WTC11 (cell line): ENCODE measurements around the gene CUL2. TPM values are rescaled to one million over a fixed set of nuclear protein-coding genes. Genes with fewer than 3 reads are reported as not detected.
A peak's percentile ranks its signal among the peaks of the same experiment; 100 is the strongest.

ENCODE experiments used
- ATAC-seq: fragments of 200-7000 bp; cut with Tn5 transposase; 2 replicates; pipeline ENCODE4 v1.10.0; 2021; ENCODE audit warnings: mild to moderate bottlenecking, moderate library complexity
- CTCF ChIA-PET: fragments of 300-600 bp; sonication (Branson Sonifier 250); formaldehyde crosslinking; loops from one replicate; lab custom pipeline; 2021; ENCODE audit warnings: antibody characterized with exemption; lab: Charles Lee
- POLR2A ChIA-PET: fragments of 350-600 bp; sonication (Branson Sonifier 250); formaldehyde crosslinking; loops from one replicate; lab custom pipeline; 2021; ENCODE audit warnings: antibody characterized with exemption; lab: Charles Lee
- DNase-seq: peaks from one replicate; pipeline ENCODE4 v3.0.0; 2021; ENCODE audit warnings: low spot score
- H3K27ac Mint-ChIP-seq: 2 replicates; pipeline ENCODE4 v1.8.0; 2021; ENCODE audit warnings: mixed read lengths
- H3K27me3 Mint-ChIP-seq: 2 replicates; pipeline ENCODE4 v1.8.0; 2021; ENCODE audit warnings: low read depth, mild to moderate bottlenecking, moderate library complexity, mixed read lengths
- H3K36me3 Mint-ChIP-seq: 2 replicates; pipeline ENCODE4 v1.8.0; 2021; ENCODE audit warnings: mixed read lengths
- H3K4me1 Mint-ChIP-seq: 2 replicates; pipeline ENCODE4 v1.8.0; 2022; ENCODE audit warnings: mixed read lengths
- H3K4me3 Mint-ChIP-seq: 2 replicates; pipeline ENCODE4 v1.8.0; 2021; ENCODE audit warnings: mild to moderate bottlenecking, moderate library complexity, mixed read lengths
- H3K9me3 Mint-ChIP-seq: 2 replicates; pipeline ENCODE4 v1.8.0; 2021; ENCODE audit warnings: mixed read lengths
- ATF1 ChIP-seq: sonication (generic); formaldehyde crosslinking; IDR thresholded peaks from 2 replicates; pipeline ENCODE4 v1.8.1; 2023; ENCODE audit warnings: mild to moderate bottlenecking, moderate library complexity, missing genetic modification reagents
- ETV6 ChIP-seq: sonication (generic); formaldehyde crosslinking; IDR thresholded peaks from 2 replicates; pipeline ENCODE4 v1.8.1; 2022; ENCODE audit warnings: mild to moderate bottlenecking, missing genetic modification reagents
- GABPB1 ChIP-seq: sonication (generic); formaldehyde crosslinking; IDR thresholded peaks from 2 replicates; pipeline ENCODE4 v1.8.1; 2023; ENCODE audit warnings: mild to moderate bottlenecking, missing genetic modification reagents
- MXD4 ChIP-seq: fragments of 250-450 bp; sonication (Bioruptor Pico); IDR thresholded peaks from 2 replicates; pipeline ENCODE4 v1.8.0; 2021; ENCODE audit warnings: mild to moderate bottlenecking, moderate library complexity, borderline replicate concordance
- NR1H2 ChIP-seq: sonication (generic); formaldehyde crosslinking; IDR thresholded peaks from 2 replicates; pipeline ENCODE4 v1.9.0; 2021; ENCODE audit warnings: mild to moderate bottlenecking, moderate library complexity, missing genetic modification reagents
- SP1 ChIP-seq: sonication (generic); formaldehyde crosslinking; conservative IDR thresholded peaks from 2 replicates; pipeline ENCODE4 v1.8.1; 2022; ENCODE audit warnings: missing genetic modification reagents
- TP53 ChIP-seq: sonication (generic); formaldehyde crosslinking; IDR thresholded peaks from 2 replicates; pipeline ENCODE4 v1.8.1; 2023; ENCODE audit warnings: mild to moderate bottlenecking, missing genetic modification reagents
- ZNF138 ChIP-seq: sonication (generic); formaldehyde crosslinking; conservative IDR thresholded peaks from 2 replicates; pipeline ENCODE4 v1.8.1; 2022; ENCODE audit warnings: mild to moderate bottlenecking, moderate library complexity, missing genetic modification reagents
- ZNF317 ChIP-seq: sonication (generic); formaldehyde crosslinking; IDR thresholded peaks from 2 replicates; pipeline ENCODE4 v1.8.1; 2023; ENCODE audit warnings: low read depth, mild to moderate bottlenecking, moderate library complexity, missing genetic modification reagents, borderline replicate concordance
- ZNF423 ChIP-seq: fragments of 250-450 bp; sonication (Bioruptor Pico); IDR thresholded peaks from 2 replicates; pipeline ENCODE4 v2.1.2; 2022; ENCODE audit warnings: mild to moderate bottlenecking, moderate library complexity
- total RNA-seq: library from RNA; stranded (reverse); gene quantifications from 3 replicates; pipeline ENCODE4 v1.2.3, GENCODE V29; 2021
- TF ChIP-seq, protein P1 (sequence below): fragments of 200-600 bp; IDR thresholded peaks from 2 replicates; pipeline ENCODE4 v1.8.0; 2022; ENCODE audit warnings: antibody characterized with exemption
- TF ChIP-seq, protein P2 (sequence below): sonication (generic); formaldehyde crosslinking; IDR thresholded peaks from 2 replicates; pipeline ENCODE4 v1.8.1; 2023; ENCODE audit warnings: mild to moderate bottlenecking, missing genetic modification reagents, borderline replicate concordance
- TF ChIP-seq, protein P3 (sequence below): sonication (generic); formaldehyde crosslinking; conservative IDR thresholded peaks from 2 replicates; pipeline ENCODE4 v1.8.1; 2022; ENCODE audit warnings: mild to moderate bottlenecking, missing genetic modification reagents
- TF ChIP-seq, protein P4 (sequence below): sonication (generic); formaldehyde crosslinking; IDR thresholded peaks from 2 replicates; pipeline ENCODE4 v1.8.1; 2022; ENCODE audit warnings: mild to moderate bottlenecking, missing genetic modification reagents, moderate library complexity, borderline replicate concordance
- TF ChIP-seq, protein P5 (sequence below): sonication (generic); formaldehyde crosslinking; IDR thresholded peaks from 2 replicates; pipeline ENCODE4 v1.8.0; 2023; ENCODE audit warnings: missing genetic modification reagents
- TF ChIP-seq, protein P6 (sequence below): sonication (generic); formaldehyde crosslinking; IDR thresholded peaks from 2 replicates; pipeline ENCODE4 v1.8.0; 2022; ENCODE audit warnings: mild to moderate bottlenecking, missing genetic modification reagents

Gene CUL2
- total RNA-seq, 1 experiment from 2014 or later, result 38.3 TPM

DNA sequence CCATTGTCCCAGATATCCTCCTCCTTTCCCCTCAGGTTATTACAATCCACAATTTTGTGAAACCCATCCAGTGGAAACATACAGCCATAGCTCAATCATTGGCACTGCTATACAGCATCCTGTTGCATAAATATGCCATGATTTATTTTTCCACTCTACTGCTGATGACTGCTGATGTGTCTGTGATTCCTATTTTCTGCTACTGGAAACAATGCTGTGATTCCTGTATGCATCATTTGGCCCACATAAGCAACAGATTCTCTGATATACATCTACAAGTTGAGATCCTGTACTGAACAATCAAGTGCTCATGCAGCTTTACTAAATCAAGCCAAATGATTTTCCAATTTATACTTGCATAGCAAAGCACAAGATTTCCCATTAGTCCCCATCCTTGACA, 39.6 kb downstream of the CUL2 start:
- CTCF ChIA-PET, result no interaction called here
- H3K9me3 Mint-ChIP-seq, result no peaks in the 10 kb centered on the region
- ATAC-seq (no peak), DNase-seq (no peak)
- peak overlapping the region; percentile 29; the same call in 1 of the 2 replicates for H3K27ac Mint-ChIP-seq
- H3K4me3 Mint-ChIP-seq, result no peak overlapping the region
- H3K4me1 Mint-ChIP-seq, result no peaks in the 10 kb centered on the region
- H3K36me3 Mint-ChIP-seq, result peaks cover 33% of the 10 kb centered on the region
- TF ChIP-seq GABPB1 (CRISPR knock-in tag) (no peak), ATF1 (CRISPR knock-in tag) (no peak), NR1H2 (CRISPR knock-in tag) (no peak), SP1 (CRISPR knock-in tag) (no peak), MXD4 (no peak)
- TF ChIP-seq, protein P1, sequence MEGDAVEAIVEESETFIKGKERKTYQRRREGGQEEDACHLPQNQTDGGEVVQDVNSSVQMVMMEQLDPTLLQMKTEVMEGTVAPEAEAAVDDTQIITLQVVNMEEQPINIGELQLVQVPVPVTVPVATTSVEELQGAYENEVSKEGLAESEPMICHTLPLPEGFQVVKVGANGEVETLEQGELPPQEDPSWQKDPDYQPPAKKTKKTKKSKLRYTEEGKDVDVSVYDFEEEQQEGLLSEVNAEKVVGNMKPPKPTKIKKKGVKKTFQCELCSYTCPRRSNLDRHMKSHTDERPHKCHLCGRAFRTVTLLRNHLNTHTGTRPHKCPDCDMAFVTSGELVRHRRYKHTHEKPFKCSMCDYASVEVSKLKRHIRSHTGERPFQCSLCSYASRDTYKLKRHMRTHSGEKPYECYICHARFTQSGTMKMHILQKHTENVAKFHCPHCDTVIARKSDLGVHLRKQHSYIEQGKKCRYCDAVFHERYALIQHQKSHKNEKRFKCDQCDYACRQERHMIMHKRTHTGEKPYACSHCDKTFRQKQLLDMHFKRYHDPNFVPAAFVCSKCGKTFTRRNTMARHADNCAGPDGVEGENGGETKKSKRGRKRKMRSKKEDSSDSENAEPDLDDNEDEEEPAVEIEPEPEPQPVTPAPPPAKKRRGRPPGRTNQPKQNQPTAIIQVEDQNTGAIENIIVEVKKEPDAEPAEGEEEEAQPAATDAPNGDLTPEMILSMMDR, result no peak
- POLR2A ChIA-PET, result interaction anchor here (0.6 kb wide), 1 partner anchor 43 kb away, joined by 5 read pairs; no protein-coding TSS in a partner anchor
- no peaks in the 10 kb centered on the region for H3K27me3 Mint-ChIP-seq

DNA sequence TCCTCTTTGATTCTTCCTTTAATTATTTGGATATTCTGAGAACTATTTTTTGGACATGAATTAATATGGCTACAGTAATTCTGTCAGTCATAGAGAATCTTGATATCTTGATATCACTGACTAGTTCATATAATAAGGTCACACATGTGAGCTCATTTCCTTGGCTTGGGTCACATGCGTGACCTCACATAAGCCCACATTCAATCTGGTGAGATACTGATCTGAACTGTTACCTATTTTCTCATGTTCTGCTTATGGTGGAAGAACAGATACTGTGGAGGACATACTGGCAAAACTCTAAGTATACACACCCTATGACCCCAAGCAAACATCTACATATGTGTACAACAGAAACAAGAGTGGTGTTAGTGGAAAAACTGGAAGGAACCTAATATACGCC, 44.1 kb downstream of the CUL2 start:
- H3K27ac Mint-ChIP-seq, result no peak overlapping the region
- H3K4me1 Mint-ChIP-seq, result peaks cover 11% of the 10 kb centered on the region
- DNase-seq (no peak), ATAC-seq (no peak)
- CTCF ChIA-PET, result interaction anchor here (1.3 kb wide), 1 partner anchor 20 kb away, joined by 6 read pairs; no protein-coding TSS in a partner anchor
- H3K36me3 Mint-ChIP-seq, result peaks cover 39% of the 10 kb centered on the region
- POLR2A ChIA-PET, result no interaction called here
- no peaks in the 10 kb centered on the region for H3K9me3 Mint-ChIP-seq
- no peak overlapping the region for H3K4me3 Mint-ChIP-seq
- no peaks in the 10 kb centered on the region for H3K27me3 Mint-ChIP-seq
- TF ChIP-seq, protein P2, sequence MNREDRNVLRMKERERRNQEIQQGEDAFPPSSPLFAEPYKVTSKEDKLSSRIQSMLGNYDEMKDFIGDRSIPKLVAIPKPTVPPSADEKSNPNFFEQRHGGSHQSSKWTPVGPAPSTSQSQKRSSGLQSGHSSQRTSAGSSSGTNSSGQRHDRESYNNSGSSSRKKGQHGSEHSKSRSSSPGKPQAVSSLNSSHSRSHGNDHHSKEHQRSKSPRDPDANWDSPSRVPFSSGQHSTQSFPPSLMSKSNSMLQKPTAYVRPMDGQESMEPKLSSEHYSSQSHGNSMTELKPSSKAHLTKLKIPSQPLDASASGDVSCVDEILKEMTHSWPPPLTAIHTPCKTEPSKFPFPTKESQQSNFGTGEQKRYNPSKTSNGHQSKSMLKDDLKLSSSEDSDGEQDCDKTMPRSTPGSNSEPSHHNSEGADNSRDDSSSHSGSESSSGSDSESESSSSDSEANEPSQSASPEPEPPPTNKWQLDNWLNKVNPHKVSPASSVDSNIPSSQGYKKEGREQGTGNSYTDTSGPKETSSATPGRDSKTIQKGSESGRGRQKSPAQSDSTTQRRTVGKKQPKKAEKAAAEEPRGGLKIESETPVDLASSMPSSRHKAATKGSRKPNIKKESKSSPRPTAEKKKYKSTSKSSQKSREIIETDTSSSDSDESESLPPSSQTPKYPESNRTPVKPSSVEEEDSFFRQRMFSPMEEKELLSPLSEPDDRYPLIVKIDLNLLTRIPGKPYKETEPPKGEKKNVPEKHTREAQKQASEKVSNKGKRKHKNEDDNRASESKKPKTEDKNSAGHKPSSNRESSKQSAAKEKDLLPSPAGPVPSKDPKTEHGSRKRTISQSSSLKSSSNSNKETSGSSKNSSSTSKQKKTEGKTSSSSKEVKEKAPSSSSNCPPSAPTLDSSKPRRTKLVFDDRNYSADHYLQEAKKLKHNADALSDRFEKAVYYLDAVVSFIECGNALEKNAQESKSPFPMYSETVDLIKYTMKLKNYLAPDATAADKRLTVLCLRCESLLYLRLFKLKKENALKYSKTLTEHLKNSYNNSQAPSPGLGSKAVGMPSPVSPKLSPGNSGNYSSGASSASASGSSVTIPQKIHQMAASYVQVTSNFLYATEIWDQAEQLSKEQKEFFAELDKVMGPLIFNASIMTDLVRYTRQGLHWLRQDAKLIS (CRISPR knock-in tag), result no peak
- TF ChIP-seq, protein P3, sequence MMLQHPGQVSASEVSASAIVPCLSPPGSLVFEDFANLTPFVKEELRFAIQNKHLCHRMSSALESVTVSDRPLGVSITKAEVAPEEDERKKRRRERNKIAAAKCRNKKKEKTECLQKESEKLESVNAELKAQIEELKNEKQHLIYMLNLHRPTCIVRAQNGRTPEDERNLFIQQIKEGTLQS, result no peak
- TF ChIP-seq SP1 (CRISPR knock-in tag), result no peak
- TF ChIP-seq, protein P4, sequence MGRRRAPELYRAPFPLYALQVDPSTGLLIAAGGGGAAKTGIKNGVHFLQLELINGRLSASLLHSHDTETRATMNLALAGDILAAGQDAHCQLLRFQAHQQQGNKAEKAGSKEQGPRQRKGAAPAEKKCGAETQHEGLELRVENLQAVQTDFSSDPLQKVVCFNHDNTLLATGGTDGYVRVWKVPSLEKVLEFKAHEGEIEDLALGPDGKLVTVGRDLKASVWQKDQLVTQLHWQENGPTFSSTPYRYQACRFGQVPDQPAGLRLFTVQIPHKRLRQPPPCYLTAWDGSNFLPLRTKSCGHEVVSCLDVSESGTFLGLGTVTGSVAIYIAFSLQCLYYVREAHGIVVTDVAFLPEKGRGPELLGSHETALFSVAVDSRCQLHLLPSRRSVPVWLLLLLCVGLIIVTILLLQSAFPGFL (CRISPR knock-in tag), result no peak
- no peak for TF ChIP-seq TP53
- no peak for TF ChIP-seq ETV6 (CRISPR knock-in tag)
- TF ChIP-seq, protein P5, sequence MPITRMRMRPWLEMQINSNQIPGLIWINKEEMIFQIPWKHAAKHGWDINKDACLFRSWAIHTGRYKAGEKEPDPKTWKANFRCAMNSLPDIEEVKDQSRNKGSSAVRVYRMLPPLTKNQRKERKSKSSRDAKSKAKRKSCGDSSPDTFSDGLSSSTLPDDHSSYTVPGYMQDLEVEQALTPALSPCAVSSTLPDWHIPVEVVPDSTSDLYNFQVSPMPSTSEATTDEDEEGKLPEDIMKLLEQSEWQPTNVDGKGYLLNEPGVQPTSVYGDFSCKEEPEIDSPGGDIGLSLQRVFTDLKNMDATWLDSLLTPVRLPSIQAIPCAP (CRISPR knock-in tag), result no peak
- TF ChIP-seq, protein P6, sequence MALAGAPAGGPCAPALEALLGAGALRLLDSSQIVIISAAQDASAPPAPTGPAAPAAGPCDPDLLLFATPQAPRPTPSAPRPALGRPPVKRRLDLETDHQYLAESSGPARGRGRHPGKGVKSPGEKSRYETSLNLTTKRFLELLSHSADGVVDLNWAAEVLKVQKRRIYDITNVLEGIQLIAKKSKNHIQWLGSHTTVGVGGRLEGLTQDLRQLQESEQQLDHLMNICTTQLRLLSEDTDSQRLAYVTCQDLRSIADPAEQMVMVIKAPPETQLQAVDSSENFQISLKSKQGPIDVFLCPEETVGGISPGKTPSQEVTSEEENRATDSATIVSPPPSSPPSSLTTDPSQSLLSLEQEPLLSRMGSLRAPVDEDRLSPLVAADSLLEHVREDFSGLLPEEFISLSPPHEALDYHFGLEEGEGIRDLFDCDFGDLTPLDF (CRISPR knock-in tag), result no peak
- no peak for TF ChIP-seq ZNF138 (CRISPR knock-in tag)
- no peak for TF ChIP-seq ZNF317 (CRISPR knock-in tag)
- no peak for TF ChIP-seq ZNF423 (CRISPR knock-in tag)
